Measurements from ENCODE around the gene CRYBB3.

GRCh38 chr22:25206998-25207397 is 7.3 kb downstream of the CRYBB3 start:
- TF ChIP-seq CTCF (IDR thresholded peaks at IDR 0.05; ENCODE audit: extremely low read depth in 1 of 2, insufficient read depth in 1 of 2, low read depth in 1 of 2, low read length in 2 of 2) = no peak
- TF ChIP-seq POLR2A (IDR thresholded peaks at IDR 0.05; ENCODE audit: low read depth, low read length) = no peak

All from endothelial cell of umbilical vein (primary cell).